Panc1 (cell line): ENCODE results near the gene SEMA3G.

Source experiments
- CTCF ChIP-seq: fragments of 450-650 bp; IDR thresholded peaks from 2 replicates; pipeline ENCODE4 v1.5.1; 2017; ENCODE audit warnings: mild to moderate bottlenecking
- POLR2AphosphoS5 ChIP-seq: IDR thresholded peaks from 2 replicates; pipeline ENCODE4 v1.6.1; 2012; ENCODE audit warnings: mild to moderate bottlenecking, low read depth, low read length, moderate library complexity
- REST ChIP-seq, 2 experiments: IDR thresholded peaks; 2 replicates each; pipeline ENCODE4 v1.6.1; 2011 to 2012; ENCODE audit warnings: low read depth in 2 of 2, control low read depth in 1 of 2, low read length in 1 of 2, mild to moderate bottlenecking in 1 of 2, moderate library complexity in 1 of 2; ENCODE audit not compliant: insufficient read depth in 1 of 2
- TCF7L2 ChIP-seq: IDR thresholded peaks from 2 replicates; pipeline ENCODE4 v1.6.1; 2011; ENCODE audit warnings: mild to moderate bottlenecking, low read depth, low read length, inconsistent platforms

GRCh38 chr3:52396907-52397591, 47.9 kb downstream of the SEMA3G start:
- TF ChIP-seq CTCF = no peak
- TF ChIP-seq POLR2AphosphoS5 = no peak
- no peak for TF ChIP-seq TCF7L2
- no peak for TF ChIP-seq REST (IDR thresholded peaks at IDR 0.05; ENCODE audit: insufficient read depth in 1 of 2, low read depth in 2 of 2, low read length in 1 of 2)
